ENCODE data around the gene SORBS1. TPM values are rescaled to one million over a fixed set of nuclear protein-coding genes. Genes with fewer than 3 reads are reported as not detected.

SORBS1 gene
- total RNA-seq, 2 donors from 2014 or later = 17.6 to 150 TPM

DNA sequence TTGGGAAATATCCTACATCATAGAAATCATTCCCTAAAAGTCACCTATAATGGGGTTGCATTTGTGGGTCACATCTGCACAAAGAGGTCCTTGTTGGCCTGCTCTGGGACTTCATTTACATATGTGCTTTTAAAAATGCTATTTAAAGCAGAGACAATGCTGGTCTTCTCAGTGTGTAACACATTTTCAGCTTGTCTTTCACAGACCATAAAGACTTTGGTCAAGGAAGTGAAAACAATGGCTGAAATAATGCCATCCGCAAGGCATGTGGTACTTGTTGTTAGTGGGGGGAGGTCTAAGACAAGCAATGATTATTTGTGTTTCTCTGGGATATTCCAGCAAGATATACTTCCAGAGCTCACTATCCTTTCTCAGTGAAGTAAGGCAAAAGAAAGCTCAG is 185.8 kb downstream of the SORBS1 start:
- no peak overlapping the region for H3K9ac ChIP-seq (ENCODE audit: low read depth in 2 of 2, low read length in 2 of 2)
- no peak overlapping the region for H3K4me3 ChIP-seq
- TF ChIP-seq, protein P1, sequence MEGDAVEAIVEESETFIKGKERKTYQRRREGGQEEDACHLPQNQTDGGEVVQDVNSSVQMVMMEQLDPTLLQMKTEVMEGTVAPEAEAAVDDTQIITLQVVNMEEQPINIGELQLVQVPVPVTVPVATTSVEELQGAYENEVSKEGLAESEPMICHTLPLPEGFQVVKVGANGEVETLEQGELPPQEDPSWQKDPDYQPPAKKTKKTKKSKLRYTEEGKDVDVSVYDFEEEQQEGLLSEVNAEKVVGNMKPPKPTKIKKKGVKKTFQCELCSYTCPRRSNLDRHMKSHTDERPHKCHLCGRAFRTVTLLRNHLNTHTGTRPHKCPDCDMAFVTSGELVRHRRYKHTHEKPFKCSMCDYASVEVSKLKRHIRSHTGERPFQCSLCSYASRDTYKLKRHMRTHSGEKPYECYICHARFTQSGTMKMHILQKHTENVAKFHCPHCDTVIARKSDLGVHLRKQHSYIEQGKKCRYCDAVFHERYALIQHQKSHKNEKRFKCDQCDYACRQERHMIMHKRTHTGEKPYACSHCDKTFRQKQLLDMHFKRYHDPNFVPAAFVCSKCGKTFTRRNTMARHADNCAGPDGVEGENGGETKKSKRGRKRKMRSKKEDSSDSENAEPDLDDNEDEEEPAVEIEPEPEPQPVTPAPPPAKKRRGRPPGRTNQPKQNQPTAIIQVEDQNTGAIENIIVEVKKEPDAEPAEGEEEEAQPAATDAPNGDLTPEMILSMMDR (IDR thresholded peaks at IDR 0.05) = no peak
- no peaks in the 10 kb centered on the region for H3K9me3 ChIP-seq
- H3K27ac ChIP-seq = no peak overlapping the region
- no peak for DNase-seq
- H3K4me1 ChIP-seq = no peaks in the 10 kb centered on the region
- no peaks in the 10 kb centered on the region for H3K27me3 ChIP-seq
- intact Hi-C loops (cut with DNase I) = loop anchor here (2.0 to 10.0 kb wide), 4 partner anchors 52 to 469 kb away; no protein-coding TSS in a partner anchor
- H3K36me3 ChIP-seq = peaks cover 9% of the 10 kb centered on the region

DNA sequence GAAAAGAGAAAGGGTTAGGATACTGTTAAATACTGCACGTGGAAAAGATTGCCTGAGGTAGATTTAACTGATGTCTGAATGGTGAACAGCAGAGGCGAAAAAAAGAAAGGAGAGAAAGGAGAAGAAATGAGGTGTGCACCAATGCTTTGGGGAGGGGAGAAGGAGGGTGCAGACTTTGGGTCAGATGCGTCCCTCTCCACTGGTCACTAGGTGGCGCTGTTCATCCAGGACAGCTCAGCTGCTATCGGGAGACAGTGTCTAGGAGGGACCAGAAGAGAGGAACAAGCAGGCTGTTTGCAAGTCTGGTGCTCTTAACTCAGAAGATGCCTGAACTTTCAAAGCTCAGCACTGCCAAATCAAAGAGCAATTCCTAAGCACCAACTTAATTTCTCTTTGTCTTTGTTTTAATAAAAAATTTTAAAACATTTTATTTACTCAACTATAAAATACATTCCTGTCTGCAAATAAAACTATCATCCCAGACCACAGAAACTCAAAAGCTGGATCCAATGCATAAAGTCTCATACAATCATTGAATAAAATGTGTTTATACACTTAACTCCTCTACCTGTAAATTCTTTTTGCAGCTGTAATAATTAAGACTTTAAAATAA is 186.5 kb downstream of the SORBS1 start:
- intact Hi-C loops (cut with DNase I) = loop anchor here (2.0 to 10.0 kb wide), 4 partner anchors 53 to 470 kb away; no protein-coding TSS in a partner anchor
- H3K4me1 ChIP-seq = no peaks in the 10 kb centered on the region
- no peak overlapping the region for H3K27ac ChIP-seq

DNA sequence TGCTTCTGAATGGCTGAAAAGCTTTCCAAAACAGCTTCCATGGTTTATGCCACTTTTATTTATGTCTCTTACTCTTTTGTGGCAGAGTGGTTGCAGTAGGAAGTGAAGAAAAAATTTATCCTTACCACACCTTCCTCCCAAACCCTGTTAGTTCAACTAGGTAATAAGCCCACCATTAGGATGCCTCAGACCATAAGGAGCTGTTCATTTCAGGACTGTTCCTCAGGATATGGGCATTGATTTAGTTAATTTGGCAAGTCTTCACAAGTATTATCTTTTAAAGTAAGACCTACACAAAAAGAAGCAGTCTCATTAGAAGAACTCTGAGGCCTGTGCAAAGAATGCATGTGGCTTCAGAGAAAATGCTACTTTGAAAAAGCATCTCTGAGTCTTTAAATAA is 187.5 kb downstream of the SORBS1 start:
- TF ChIP-seq, protein P1 (IDR thresholded peaks at IDR 0.05) = no peak
- intact Hi-C loops (cut with DNase I) = loop anchor here (2.0 to 10.0 kb wide), 2 partner anchors 227 to 471 kb away; no protein-coding TSS in a partner anchor
- Histone ChIP-seq H3K36me3 (no peaks in the 10 kb centered on the region), H3K27ac (no peak overlapping the region), H3K4me1 (no peaks in the 10 kb centered on the region), H3K9me3 (no peaks in the 10 kb centered on the region), H3K9ac (ENCODE audit: low read depth in 2 of 2, low read length in 2 of 2) (no peak overlapping the region), H3K27me3 (no peaks in the 10 kb centered on the region), H3K4me3 (no peak overlapping the region)
- DNase-seq = no peak

More for the DNA sequence above, 186.5 kb downstream of the SORBS1 start:
- Histone ChIP-seq H3K9me3 (no peaks in the 10 kb centered on the region), H3K9ac (ENCODE audit: low read depth in 2 of 2, low read length in 2 of 2) (no peak overlapping the region), H3K36me3 (peaks cover 3% of the 10 kb centered on the region), H3K4me3 (no peak overlapping the region), H3K27me3 (no peaks in the 10 kb centered on the region)
- TF ChIP-seq, protein P1 (IDR thresholded peaks at IDR 0.05) = peak; percentile 90
- DNase-seq = peak; percentile 83

DNA sequence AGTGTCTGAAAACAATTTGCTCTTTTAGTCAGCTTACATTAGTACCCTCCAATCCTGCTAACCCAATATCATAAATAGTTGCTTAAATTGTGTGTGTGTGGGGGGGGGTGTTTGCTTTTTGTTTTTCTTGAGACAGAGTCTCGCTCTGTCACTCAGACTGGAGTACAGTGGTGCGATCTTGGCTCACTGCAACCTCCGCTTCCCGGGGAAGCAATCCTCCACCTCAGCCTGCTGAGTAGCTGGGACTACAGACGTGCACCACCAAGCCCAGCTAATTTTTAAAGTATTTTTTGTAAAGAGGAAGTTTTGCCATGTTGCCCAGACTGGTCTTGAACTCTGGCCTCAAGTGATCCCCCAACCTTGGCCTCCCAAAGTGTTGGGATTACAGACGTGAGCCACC is 196.8 kb downstream of the SORBS1 start:
- TF ChIP-seq, protein P1 (IDR thresholded peaks at IDR 0.05) = no peak
- Histone ChIP-seq H3K36me3 (no peaks in the 10 kb centered on the region), H3K27ac (no peak overlapping the region), H3K9ac (ENCODE audit: low read depth in 2 of 2, low read length in 2 of 2) (no peak overlapping the region), H3K4me3 (no peak overlapping the region), H3K27me3 (no peaks in the 10 kb centered on the region), H3K9me3 (no peaks in the 10 kb centered on the region), H3K4me1 (peaks cover 3% of the 10 kb centered on the region)
- intact Hi-C loops (cut with DNase I) = loop anchor here (5.0 to 10.0 kb wide), 2 partner anchors 232 to 400 kb away; no protein-coding TSS in a partner anchor
- DNase-seq = no peak

DNA sequence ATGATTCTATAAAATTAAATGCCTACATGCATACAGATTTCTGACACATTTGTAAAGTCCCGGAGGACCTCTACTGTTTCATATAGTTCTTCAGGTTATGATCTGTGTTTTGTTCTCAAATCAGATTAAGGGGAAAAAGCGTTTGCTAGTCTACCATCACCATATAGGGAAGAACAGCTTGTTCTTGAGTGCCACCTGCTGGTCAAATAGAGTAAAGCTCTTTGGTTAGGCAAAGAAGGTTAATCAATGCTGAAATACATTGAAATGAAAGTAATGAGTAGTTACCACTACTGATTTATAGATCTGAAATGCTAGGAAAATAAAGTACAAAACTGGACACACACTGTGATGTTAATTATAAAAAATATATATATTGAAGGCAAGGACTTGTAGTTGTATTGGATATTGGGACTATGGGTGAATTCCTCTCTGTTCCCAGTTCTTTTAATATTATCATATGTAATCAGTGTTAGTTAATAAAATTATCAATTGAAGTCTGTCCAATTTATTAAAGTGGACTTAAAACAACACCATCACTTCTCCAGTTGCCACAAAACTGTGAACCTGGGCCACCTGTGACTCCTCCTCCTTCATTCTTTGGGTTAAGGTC is 197.8 kb downstream of the SORBS1 start:
- no peak overlapping the region for H3K27ac ChIP-seq
- no peaks in the 10 kb centered on the region for H3K9me3 ChIP-seq
- H3K9ac ChIP-seq (ENCODE audit: low read depth in 2 of 2, low read length in 2 of 2) = no peak overlapping the region
- DNase-seq = peak; percentile 70
- TF ChIP-seq, protein P1 (IDR thresholded peaks at IDR 0.05) = peak; percentile 91
- H3K4me3 ChIP-seq = no peak overlapping the region
- no peaks in the 10 kb centered on the region for H3K36me3 ChIP-seq
- intact Hi-C loops (cut with DNase I) = loop anchor here (2.0 to 10.0 kb wide), 4 partner anchors 117 to 399 kb away; no protein-coding TSS in a partner anchor
- peaks cover 3% of the 10 kb centered on the region for H3K4me1 ChIP-seq
- no peaks in the 10 kb centered on the region for H3K27me3 ChIP-seq

Measured in colonic mucosa (tissue), 4 donors.